ENCODE results near the gene GRK4.

GRK4 gene

DNA sequence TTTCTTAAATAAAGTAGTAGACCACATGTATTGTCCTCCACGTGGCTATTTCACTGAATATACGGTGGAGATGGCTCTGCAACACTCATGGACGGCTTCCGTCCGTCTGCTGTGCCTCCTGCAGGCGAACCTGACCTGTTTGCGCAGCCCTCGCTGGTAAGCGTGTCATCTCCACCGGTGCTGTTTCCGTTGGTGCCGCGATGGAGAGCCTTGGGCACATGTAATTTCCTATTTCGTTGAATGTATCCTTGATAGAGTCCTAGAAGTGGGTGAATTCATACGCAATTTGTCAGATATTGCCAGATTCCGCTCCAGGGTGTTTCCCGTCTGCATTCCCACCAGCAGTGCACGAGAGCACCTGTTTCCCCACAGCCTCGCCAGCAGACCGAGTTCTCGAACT is 62.5 kb downstream of the GRK4 start:
- no peak overlapping the region for H3K4me3 ChIP-seq (ENCODE audit: low read depth, low read length)
- TF ChIP-seq, protein P1, sequence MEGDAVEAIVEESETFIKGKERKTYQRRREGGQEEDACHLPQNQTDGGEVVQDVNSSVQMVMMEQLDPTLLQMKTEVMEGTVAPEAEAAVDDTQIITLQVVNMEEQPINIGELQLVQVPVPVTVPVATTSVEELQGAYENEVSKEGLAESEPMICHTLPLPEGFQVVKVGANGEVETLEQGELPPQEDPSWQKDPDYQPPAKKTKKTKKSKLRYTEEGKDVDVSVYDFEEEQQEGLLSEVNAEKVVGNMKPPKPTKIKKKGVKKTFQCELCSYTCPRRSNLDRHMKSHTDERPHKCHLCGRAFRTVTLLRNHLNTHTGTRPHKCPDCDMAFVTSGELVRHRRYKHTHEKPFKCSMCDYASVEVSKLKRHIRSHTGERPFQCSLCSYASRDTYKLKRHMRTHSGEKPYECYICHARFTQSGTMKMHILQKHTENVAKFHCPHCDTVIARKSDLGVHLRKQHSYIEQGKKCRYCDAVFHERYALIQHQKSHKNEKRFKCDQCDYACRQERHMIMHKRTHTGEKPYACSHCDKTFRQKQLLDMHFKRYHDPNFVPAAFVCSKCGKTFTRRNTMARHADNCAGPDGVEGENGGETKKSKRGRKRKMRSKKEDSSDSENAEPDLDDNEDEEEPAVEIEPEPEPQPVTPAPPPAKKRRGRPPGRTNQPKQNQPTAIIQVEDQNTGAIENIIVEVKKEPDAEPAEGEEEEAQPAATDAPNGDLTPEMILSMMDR (IDR thresholded peaks at IDR 0.05; ENCODE audit: borderline replicate concordance, insufficient read depth, low read depth, low read length) = no peak

DNA sequence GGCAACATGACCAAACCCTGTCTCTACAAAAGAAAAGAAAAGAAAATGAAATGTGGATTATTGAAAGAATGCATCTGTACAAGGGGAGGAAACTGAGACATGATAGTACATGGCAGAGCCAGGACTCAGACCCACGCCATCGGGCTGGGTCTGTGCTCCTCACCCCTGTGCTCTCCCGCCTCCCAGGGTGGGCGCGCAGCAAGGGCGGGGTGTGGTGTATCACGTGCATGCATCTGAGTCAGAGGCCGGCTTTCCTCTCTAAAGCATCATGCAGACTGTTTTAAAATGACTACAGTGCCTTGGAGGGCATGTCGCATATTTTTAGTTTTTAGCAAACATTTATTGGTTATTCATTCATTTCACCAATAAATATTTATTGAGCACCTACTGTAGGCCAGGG is 63.2 kb downstream of the GRK4 start:
- H3K4me3 ChIP-seq (ENCODE audit: low read depth, low read length) = no peak overlapping the region
- TF ChIP-seq, protein P1 (IDR thresholded peaks at IDR 0.05; ENCODE audit: borderline replicate concordance, insufficient read depth, low read depth, low read length) = no peak

DNA sequence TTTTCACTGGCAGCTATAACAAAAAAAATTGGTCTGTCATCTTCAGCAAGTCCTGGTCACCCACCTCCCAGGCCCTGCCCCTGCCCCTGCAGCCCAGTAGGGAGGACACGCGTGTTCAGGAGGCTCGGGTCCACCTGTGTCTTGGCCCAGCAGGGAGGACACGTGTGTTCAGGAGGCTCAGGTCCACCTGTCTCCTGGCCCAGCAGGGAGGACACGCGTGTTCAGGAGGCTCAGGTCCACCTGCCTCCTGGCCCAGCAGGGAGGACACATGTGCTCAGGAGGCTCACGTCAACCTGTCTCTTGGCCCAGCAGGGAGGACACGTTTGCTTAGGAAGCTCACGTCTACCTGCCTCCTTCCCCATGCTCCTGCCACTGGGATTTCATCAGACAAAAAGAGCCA is 66.1 kb downstream of the GRK4 start:
- no peak overlapping the region for H3K4me3 ChIP-seq (ENCODE audit: low read depth, low read length)

DNA sequence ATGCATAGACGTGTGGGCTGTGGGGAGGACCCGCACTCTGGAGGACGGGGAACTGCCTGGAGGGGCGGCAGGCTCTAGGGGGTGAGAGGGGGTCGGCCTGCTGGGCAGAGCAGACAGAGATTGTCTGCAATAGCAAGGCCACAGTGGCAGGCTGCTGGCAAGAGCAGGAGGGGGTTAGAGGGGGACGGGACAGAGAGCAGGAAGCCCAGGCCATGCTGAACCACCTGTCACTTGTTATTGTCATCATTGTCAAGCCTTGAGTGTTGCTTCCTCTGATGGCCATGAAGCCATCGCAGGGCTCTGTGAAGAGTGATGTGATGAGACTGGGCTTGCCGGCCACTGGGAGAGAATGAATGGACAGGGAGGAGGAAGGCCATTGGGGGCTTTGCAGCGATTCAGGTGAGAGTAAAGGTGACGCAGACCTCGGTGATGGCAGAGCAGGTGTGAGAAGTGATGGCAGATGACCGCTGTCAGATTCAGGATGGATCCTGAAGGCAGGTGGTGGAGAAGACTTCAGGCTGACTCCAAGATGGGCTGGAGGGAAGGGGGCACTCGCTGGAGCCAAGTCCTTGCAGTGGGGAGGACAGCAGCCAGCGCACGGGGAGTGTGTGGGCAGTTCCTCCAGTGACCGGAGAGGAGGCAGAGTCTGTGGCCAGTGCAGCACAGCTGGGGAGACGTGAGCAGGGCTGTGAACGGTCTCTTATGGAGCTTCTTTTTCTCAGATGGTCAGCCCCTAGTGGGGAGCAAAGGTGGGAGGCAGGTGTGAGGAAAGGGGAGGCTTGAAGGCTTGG is 67.4 kb downstream of the GRK4 start:
- no peak overlapping the region for H3K4me3 ChIP-seq (ENCODE audit: low read depth, low read length)
- TF ChIP-seq, protein P1 (IDR thresholded peaks at IDR 0.05; ENCODE audit: borderline replicate concordance, insufficient read depth, low read depth, low read length) = no peak

More for the DNA sequence above, 66.1 kb downstream of the GRK4 start:
- TF ChIP-seq, protein P1 (IDR thresholded peaks at IDR 0.05; ENCODE audit: borderline replicate concordance, insufficient read depth, low read depth, low read length) = no peak

DNA sequence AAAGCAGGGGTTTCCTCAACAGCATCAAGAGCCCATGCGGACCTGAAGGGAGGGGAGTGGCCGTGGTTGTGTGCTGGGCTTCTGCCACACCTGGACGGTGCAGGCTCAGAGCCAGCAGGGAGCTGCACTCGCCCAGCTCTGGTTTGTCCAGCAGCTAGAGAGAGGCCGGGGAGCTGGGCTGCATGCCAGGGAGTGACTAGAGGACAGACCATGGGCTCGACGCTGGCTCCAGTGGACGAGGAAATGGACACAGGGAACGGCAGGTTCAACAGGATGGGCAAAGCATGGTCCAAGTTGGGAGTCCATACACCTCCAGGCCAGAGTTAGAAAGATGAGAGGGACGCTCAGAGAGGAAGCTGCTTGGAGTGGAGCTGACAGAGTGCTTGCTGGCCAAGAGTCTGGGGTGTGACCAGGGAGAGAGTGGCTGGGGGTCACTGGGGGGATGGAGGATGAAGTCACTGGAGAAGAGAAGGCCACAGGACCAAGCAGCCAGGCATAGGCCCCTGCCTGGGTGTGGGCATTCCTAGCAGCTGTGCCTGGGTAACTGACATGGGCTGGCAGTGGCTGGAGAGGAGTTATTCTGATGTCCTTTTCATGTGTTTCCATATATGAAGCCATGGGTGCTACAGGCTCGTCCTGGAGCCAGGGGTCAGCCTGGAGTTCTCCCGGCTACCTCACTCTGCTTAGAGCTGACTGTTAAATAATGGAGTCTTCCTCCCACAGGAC is 68.1 kb downstream of the GRK4 start:
- no peak overlapping the region for H3K4me3 ChIP-seq (ENCODE audit: low read depth, low read length)
- TF ChIP-seq, protein P1 (IDR thresholded peaks at IDR 0.05; ENCODE audit: borderline replicate concordance, insufficient read depth, low read depth, low read length) = no peak

DNA sequence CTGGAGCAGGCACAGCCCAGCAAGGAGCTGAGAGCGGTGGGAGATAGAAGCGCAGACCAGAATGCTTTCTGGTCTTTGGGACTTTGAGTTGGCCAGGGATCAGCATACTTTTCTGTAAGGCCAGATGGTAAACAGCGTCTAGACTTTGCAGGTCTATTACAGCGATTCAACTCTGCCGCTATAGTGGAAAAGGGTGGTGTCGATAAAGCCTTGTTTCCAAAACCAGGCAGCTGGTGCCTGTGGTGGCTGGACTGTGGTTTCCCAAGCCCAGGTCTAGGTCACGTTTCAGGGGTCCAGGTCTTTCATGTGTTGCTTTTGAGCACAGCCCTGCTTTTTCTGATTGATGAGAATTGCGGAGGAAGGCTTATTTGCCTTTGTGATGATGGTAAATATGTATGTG is 70.9 kb downstream of the GRK4 start:
- no peak overlapping the region for H3K4me3 ChIP-seq (ENCODE audit: low read depth, low read length)
- TF ChIP-seq, protein P1 (IDR thresholded peaks at IDR 0.05; ENCODE audit: borderline replicate concordance, insufficient read depth, low read depth, low read length) = no peak

DNA sequence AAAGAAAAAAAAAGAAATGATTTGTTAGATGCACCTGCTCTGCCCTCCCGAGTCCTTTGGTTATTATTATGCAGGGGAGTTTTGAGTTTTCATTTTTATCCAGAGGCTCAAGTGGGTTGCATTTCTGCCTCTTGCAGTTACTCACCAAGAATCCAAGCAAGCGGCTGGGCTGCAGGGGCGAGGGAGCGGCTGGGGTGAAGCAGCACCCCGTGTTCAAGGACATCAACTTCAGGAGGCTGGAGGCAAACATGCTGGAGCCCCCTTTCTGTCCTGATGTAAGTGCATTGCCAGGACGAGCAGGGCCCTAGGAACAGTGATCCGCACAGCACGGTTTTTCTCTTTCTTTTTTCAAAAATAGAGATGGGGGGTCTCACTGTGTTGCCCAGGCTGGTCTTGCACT is 71.9 kb downstream of the GRK4 start:
- no peak overlapping the region for H3K4me3 ChIP-seq (ENCODE audit: low read depth, low read length)
- TF ChIP-seq, protein P1 (IDR thresholded peaks at IDR 0.05; ENCODE audit: borderline replicate concordance, insufficient read depth, low read depth, low read length) = no peak

Data from GM12875 (cell line).